ENCODE measurements around the gene SLC17A9. TPM values are rescaled to one million over a fixed set of nuclear protein-coding genes. Genes with fewer than 3 reads are reported as not detected.

Gene SLC17A9
- total RNA-seq, 5 donors from 2014 or later (not counting 1 experiment from before 2014, with no cell fraction given) = 5.3 to 8.8 (median 8.3) TPM

DNA sequence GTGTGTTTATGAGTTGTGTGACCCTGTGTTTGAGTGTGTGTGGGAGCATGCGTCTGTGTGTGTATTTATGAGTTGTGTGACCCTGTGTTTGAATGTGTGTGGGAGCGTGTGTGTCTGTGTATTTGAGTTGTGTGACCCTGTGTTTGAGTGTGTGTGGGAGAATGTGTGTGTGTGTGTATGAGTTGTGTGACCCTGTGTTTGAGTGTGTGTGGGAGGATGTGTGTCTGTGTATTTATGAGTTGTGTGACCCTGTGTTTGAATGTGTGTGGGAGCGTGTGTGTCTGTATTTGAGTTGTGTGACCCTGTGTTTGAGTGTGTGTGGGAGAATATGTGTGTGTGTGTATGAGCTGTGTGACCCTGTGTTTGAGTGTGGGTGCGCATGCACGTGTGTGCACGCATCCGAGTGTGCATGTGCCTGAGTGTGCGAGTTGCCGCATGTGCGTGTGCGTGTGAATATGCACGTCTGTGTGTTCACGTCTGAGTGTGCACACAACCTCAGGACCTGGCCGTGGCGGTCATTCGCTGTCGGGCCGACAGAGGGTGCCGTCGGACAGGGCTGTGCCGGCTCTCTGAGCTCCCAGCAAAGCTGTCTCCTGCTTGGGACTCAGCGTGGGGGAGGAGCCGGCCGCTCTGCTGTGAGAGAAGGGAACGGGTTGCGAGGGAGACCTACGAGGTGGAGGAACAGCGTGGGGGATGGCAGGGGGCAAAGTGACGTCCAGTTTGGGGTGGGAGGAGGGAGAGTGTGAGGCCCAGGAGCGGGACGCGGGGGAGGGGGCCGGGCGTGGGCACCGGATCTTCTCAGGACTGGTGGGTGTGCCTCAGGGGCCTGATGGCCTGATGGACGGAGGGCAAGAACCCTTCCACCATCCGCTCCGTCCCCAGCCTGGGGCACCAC, 19.7 kb downstream of the SLC17A9 start:
- Mint-ChIP-seq H3K36me3 (no peaks in the 10 kb centered on the region), H3K27ac (no peak overlapping the region), H3K27me3 (peaks cover 22 to 43% of the 10 kb centered on the region in 2 donors), H3K4me3 (peak overlapping the region; percentile 65 to 73 (median 68)), H3K9me3 (no peaks in the 10 kb centered on the region), H3K4me1 (peaks cover 13 to 21% (median 16%) of the 10 kb centered on the region in 3 donors)
- 5% methylated on average over 38 of the region's 38 CpGs for WGBS (ENCODE audit: insufficient coverage)
- peaks cover 0 to 19% of the 10 kb centered on the region in 2 experiments for H3K4me1 ChIP-seq (ENCODE audit: control insufficient read depth in 1 of 2, extremely low read depth in 1 of 2, insufficient read depth in 2 of 2, low read length in 2 of 2)
- peak overlapping the region; percentile 19 to 28 for H3K4me3 ChIP-seq (ENCODE audit: control insufficient read depth in 1 of 2, extremely low read depth in 1 of 2, low read length in 1 of 2)
- H3K36me3 ChIP-seq (ENCODE audit: control insufficient read depth in 2 of 2, extremely low read depth in 1 of 2, insufficient read depth in 1 of 2, low read length in 1 of 2) = no peaks in the 10 kb centered on the region
- ChIA-PET POLR2A (no interaction called here), CTCF (interaction anchor here (0.6 to 2.0 kb wide), 10 partner anchors 8 to 206 kb away, joined by 3 to 18 read pairs (median 5); no protein-coding TSS in a partner anchor)
- H3K9me3 ChIP-seq = no peaks in the 10 kb centered on the region
- H3K27ac ChIP-seq (ENCODE audit: low read length) = no peak overlapping the region
- peak; percentile 55 to 90 (median 78) for DNase-seq
- peaks cover 0 to 73% of the 10 kb centered on the region in 2 experiments for H3K27me3 ChIP-seq (replicated peaks in 1 of 2; ENCODE audit: control insufficient read depth in 2 of 2, extremely low read depth in 1 of 2, insufficient read depth in 2 of 2, low read length in 1 of 2)
- peak; percentile 95 to 99 (median 96) for ATAC-seq (replicated peaks in 1 of 4)

DNA sequence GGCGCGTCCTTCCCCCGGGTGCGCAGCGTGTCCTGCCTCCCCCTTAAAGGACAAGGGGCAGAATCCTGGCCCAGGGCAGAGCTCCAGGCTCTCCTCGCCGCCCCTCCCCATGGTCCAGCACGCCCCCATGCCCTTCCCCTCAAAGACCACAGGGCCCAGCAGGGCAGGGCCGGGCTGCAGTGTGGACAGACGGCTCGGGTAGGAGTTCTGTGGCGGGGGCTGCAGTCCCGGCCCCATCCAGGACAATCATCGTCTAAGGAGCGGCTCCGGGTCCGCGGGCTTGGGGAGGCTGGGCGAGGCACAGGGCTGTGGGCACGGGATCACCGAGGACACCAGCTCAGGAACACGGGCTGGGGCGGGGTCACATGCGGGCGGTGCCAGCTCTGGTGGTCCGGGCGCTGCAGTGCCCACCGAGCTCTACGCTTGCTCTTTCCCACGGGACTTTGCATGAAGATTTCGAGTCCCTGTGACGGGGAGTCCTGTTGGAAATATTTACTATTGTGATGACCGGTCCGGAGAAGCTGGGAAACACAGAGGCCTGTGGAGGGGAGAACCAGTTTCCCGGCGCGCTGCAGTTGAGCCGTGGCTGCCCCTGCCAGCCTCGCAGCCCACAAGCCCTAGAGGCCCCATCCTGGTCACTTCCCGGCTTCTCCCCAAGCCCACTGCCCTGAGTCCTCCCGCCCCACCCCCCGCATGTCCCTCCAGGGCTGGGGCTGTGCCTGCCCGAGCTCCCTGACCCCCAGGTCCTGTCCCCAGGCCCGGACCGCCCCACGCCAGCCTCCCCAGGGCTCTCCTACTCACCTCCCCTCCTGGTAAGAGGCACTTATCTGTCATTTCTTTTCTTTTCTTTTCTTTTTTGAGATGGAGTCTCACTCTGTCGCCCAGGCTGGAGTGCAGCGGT, 20.6 kb downstream of the SLC17A9 start:
- Mint-ChIP-seq H3K36me3 (no peaks in the 10 kb centered on the region), H3K4me1 (peaks cover 21 to 30% (median 23%) of the 10 kb centered on the region in 3 donors), H3K27me3 (peaks cover 22 to 48% of the 10 kb centered on the region in 2 donors), H3K9me3 (no peaks in the 10 kb centered on the region), H3K27ac (no peak overlapping the region), H3K4me3 (peak overlapping the region in 2 of 3 donors; percentile 65 to 73)
- H3K27me3 ChIP-seq (replicated peaks in 1 of 2; ENCODE audit: control insufficient read depth in 2 of 2, extremely low read depth in 1 of 2, insufficient read depth in 2 of 2, low read length in 1 of 2) = peaks cover 0 to 82% of the 10 kb centered on the region in 2 experiments
- CTCF ChIA-PET = interaction anchor here (0.6 to 2.0 kb wide), 8 partner anchors 7 to 205 kb away, joined by 3 to 18 read pairs (median 5); no protein-coding TSS in a partner anchor
- H3K4me3 ChIP-seq (ENCODE audit: control insufficient read depth in 1 of 2, extremely low read depth in 1 of 2, low read length in 1 of 2) = peak overlapping the region; percentile 19 to 28
- ATAC-seq (replicated peaks in 1 of 4) (peak in 2 of 4 experiments; percentile 7 to 17), DNase-seq (no peak)
- H3K4me1 ChIP-seq (ENCODE audit: control insufficient read depth in 1 of 2, extremely low read depth in 1 of 2, insufficient read depth in 2 of 2, low read length in 2 of 2) = peaks cover 3 to 28% of the 10 kb centered on the region in 2 experiments
- POLR2A ChIA-PET = no interaction called here
- WGBS (ENCODE audit: insufficient coverage) = 29% methylated on average over 34 of the region's 48 CpGs
- no peaks in the 10 kb centered on the region for H3K36me3 ChIP-seq (ENCODE audit: control insufficient read depth in 2 of 2, extremely low read depth in 1 of 2, insufficient read depth in 1 of 2, low read length in 1 of 2)
- no peaks in the 10 kb centered on the region for H3K9me3 ChIP-seq
- no peak overlapping the region for H3K27ac ChIP-seq (ENCODE audit: low read length)

- H3K27ac ChIP-seq (ENCODE audit: low read length) = no peak overlapping the region
- no peak overlapping the region for H3K4me3 ChIP-seq (ENCODE audit: control insufficient read depth in 1 of 2, extremely low read depth in 1 of 2, low read length in 1 of 2)
- ChIA-PET POLR2A (interaction anchor here in 1 of 2 donors (0.6 kb wide), 1 partner anchor 10 kb away, joined by 3 read pairs; no protein-coding TSS in a partner anchor), CTCF (interaction anchor here in 1 of 2 donors (0.7 to 1.1 kb wide), 2 partner anchors 34 to 97 kb away, joined by 3 to 4 read pairs; no protein-coding TSS in a partner anchor)
- H3K4me3 Mint-ChIP-seq = no peak overlapping the region
- DNase-seq (no peak), ATAC-seq (replicated peaks in 1 of 4) (no peak)
- peaks cover 9 to 47% of the 10 kb centered on the region in 2 experiments for H3K4me1 ChIP-seq (ENCODE audit: control insufficient read depth in 1 of 2, extremely low read depth in 1 of 2, insufficient read depth in 2 of 2, low read length in 2 of 2)
- H3K9me3 ChIP-seq = no peaks in the 10 kb centered on the region
- peaks cover 29 to 47% (median 30%) of the 10 kb centered on the region in 3 donors for H3K4me1 Mint-ChIP-seq
- no peaks in the 10 kb centered on the region for H3K9me3 Mint-ChIP-seq
- H3K27ac Mint-ChIP-seq = no peak overlapping the region
- H3K27me3 ChIP-seq (replicated peaks in 1 of 2; ENCODE audit: control insufficient read depth in 2 of 2, extremely low read depth in 1 of 2, insufficient read depth in 2 of 2, low read length in 1 of 2) = peaks cover 0 to 99% of the 10 kb centered on the region in 2 experiments
- WGBS (ENCODE audit: insufficient coverage) = 85% methylated on average over 9 of the region's 10 CpGs
- peaks cover 22 to 62% of the 10 kb centered on the region in 2 donors for H3K27me3 Mint-ChIP-seq
- H3K36me3 Mint-ChIP-seq = no peaks in the 10 kb centered on the region
- H3K36me3 ChIP-seq (ENCODE audit: control insufficient read depth in 2 of 2, extremely low read depth in 1 of 2, insufficient read depth in 1 of 2, low read length in 1 of 2) = no peaks in the 10 kb centered on the region
Measured at GRCh38 chr20:62975251-62975760, 22.8 kb downstream of the SLC17A9 start.

- CTCF ChIA-PET = interaction anchor here in 1 of 2 donors (0.7 kb wide), 1 partner anchor 98 kb away, joined by 4 read pairs; no protein-coding TSS in a partner anchor
- WGBS (ENCODE audit: insufficient coverage) = 47% methylated on average over 5 of the region's 9 CpGs
- peaks cover 34 to 51% (median 35%) of the 10 kb centered on the region in 3 donors for H3K4me1 Mint-ChIP-seq
- no peak for DNase-seq
- Histone ChIP-seq H3K27me3 (replicated peaks in 1 of 2; ENCODE audit: control insufficient read depth in 2 of 2, extremely low read depth in 1 of 2, insufficient read depth in 2 of 2, low read length in 1 of 2) (peaks cover 0 to 99% of the 10 kb centered on the region in 2 experiments), H3K27ac (ENCODE audit: low read length) (no peak overlapping the region), H3K4me1 (ENCODE audit: control insufficient read depth in 1 of 2, extremely low read depth in 1 of 2, insufficient read depth in 2 of 2, low read length in 2 of 2) (peaks cover 9 to 53% of the 10 kb centered on the region in 2 experiments), H3K4me3 (ENCODE audit: control insufficient read depth in 1 of 2, extremely low read depth in 1 of 2, low read length in 1 of 2) (no peak overlapping the region), H3K36me3 (ENCODE audit: control insufficient read depth in 2 of 2, extremely low read depth in 1 of 2, insufficient read depth in 1 of 2, low read length in 1 of 2) (no peaks in the 10 kb centered on the region), H3K9me3 (no peaks in the 10 kb centered on the region)
- H3K9me3 Mint-ChIP-seq = no peaks in the 10 kb centered on the region
- H3K27ac Mint-ChIP-seq = peak overlapping the region in 1 of 2 donors; percentile 63
- H3K36me3 Mint-ChIP-seq = no peaks in the 10 kb centered on the region
- ATAC-seq (replicated peaks in 1 of 4) = no peak
- peaks cover 22 to 66% of the 10 kb centered on the region in 2 donors for H3K27me3 Mint-ChIP-seq
- H3K4me3 Mint-ChIP-seq = peak overlapping the region in 1 of 3 donors; percentile 15
- POLR2A ChIA-PET = no interaction called here
Measured at GRCh38 chr20:62975812-62976508, 23.5 kb downstream of the SLC17A9 start.

DNA sequence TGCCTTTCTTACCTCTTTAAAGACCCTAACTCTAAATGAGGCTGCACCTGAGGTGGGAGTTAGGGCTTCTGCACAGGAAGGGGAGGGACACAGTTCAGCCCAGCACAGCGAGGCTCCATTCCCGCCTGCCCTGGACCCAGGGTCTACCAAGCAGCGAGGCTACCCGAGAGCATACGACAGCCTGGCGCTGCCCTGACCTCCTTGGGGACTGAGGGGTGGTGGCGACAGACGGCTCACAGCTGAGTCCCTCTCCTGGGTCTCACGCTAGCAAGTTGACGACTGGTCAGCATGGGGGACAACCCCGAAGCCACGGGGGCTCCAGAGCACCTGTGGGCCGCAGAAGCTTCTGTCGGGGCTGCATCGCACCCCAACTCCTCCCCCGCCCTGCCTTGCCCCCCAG, 24.4 kb downstream of the SLC17A9 start:
- H3K4me1 ChIP-seq (ENCODE audit: control insufficient read depth in 1 of 2, extremely low read depth in 1 of 2, insufficient read depth in 2 of 2, low read length in 2 of 2) = peaks cover 9 to 62% of the 10 kb centered on the region in 2 experiments
- ATAC-seq (replicated peaks in 1 of 4) (no peak), DNase-seq (no peak)
- H3K36me3 Mint-ChIP-seq = no peaks in the 10 kb centered on the region
- peaks cover 34 to 53% (median 39%) of the 10 kb centered on the region in 3 donors for H3K4me1 Mint-ChIP-seq
- H3K4me3 Mint-ChIP-seq = peak overlapping the region in 1 of 3 donors; percentile 15
- peaks cover 0 to 99% of the 10 kb centered on the region in 2 experiments for H3K27me3 ChIP-seq (replicated peaks in 1 of 2; ENCODE audit: control insufficient read depth in 2 of 2, extremely low read depth in 1 of 2, insufficient read depth in 2 of 2, low read length in 1 of 2)
- H3K27ac ChIP-seq (ENCODE audit: low read length) = no peak overlapping the region
- no peak overlapping the region for H3K4me3 ChIP-seq (ENCODE audit: control insufficient read depth in 1 of 2, extremely low read depth in 1 of 2, low read length in 1 of 2)
- ChIA-PET CTCF (interaction anchor here in 1 of 2 donors (1.1 to 1.6 kb wide), 2 partner anchors 32 to 39 kb away, joined by 3 to 6 read pairs; partner anchors contain the start of gene GID8), POLR2A (no interaction called here)
- 97% methylated on average over 15 of the region's 16 CpGs for WGBS (ENCODE audit: insufficient coverage)
- no peak overlapping the region for H3K27ac Mint-ChIP-seq
- no peaks in the 10 kb centered on the region for H3K9me3 Mint-ChIP-seq
- H3K36me3 ChIP-seq (ENCODE audit: control insufficient read depth in 2 of 2, extremely low read depth in 1 of 2, insufficient read depth in 1 of 2, low read length in 1 of 2) = no peaks in the 10 kb centered on the region
- H3K27me3 Mint-ChIP-seq = peaks cover 15 to 68% of the 10 kb centered on the region in 2 donors
- no peaks in the 10 kb centered on the region for H3K9me3 ChIP-seq

Measured in T-cell (primary cell).